ENCODE measurements around the gene PLXNA2.

DNA sequence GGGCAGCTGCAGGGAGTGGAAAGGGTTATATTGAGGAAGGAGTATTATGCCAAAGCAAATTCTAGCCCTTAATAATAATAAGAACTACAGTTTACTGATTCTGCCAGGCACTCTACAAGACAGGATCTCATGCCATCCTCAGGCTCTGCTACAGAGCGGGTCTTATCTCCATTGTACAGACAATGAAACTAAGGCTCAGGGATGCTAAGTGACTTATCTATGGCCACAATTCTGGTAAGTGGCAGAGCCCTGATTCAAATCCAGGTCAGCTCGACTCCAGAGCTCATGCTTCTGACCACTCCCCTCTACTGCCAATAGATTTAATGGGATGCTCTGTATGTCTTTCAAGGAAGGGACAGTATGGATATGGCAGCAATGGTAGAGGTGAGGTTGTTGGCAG, 187.1 kb downstream of the PLXNA2 start:
- TF ChIP-seq CTCF (IDR thresholded peaks at IDR 0.05) (no peak), POLR2A (IDR thresholded peaks at IDR 0.05) (no peak)
